ENCODE results near the gene TRPC5OS.

Gene TRPC5OS

GRCh38 chrX:111875881-111876280, at the start of gene TRPC5OS:
Gene TRPC5OS, plus strand, starts transcription at chrX:111876181. Its CDS starts 25,669 bp downstream, at chrX:111901850.
- Histone ChIP-seq H3K9ac (ENCODE audit: low read depth, low read length) (no peak within 1 kb of the TSS), H3K36me3 (ENCODE audit: insufficient read depth, low read length) (no peaks in the 10 kb centered on the region), H3K9me3 (ENCODE audit: insufficient read depth, low read length, severe bottlenecking) (no peaks in the 10 kb centered on the region), H3K27me3 (ENCODE audit: insufficient read depth, low read length, poor library complexity) (no peaks in the 10 kb centered on the region), H3K4me2 (ENCODE audit: insufficient read depth, low read length) (no peak within 1 kb of the TSS), H3K79me2 (ENCODE audit: insufficient read depth, low read length) (no peaks in the 10 kb centered on the region), H3K27ac (ENCODE audit: low read length) (no peak within 1 kb of the TSS), H3K4me1 (ENCODE audit: insufficient read depth, low read length) (no peaks in the 10 kb centered on the region), H2AFZ (ENCODE audit: low read depth, low read length) (no peak within 1 kb of the TSS), H4K20me1 (ENCODE audit: insufficient read depth, low read length) (no peaks in the 10 kb centered on the region), H3K4me3 (ENCODE audit: low read depth in 1 of 2, low read length in 2 of 2) (no peak within 1 kb of the TSS)
- DNase-seq, result no peak
- ATAC-seq (ENCODE audit: insufficient read depth, low read depth), result no peak
- TF ChIP-seq EZH2 (IDR thresholded peaks at IDR 0.05; ENCODE audit: borderline replicate concordance, low read depth, low read length, severe bottlenecking) (no peak), CTCF (IDR thresholded peaks at IDR 0.05; ENCODE audit: borderline replicate concordance, extremely low read depth, low read length, poor library complexity, severe bottlenecking) (no peak)

GRCh38 chrX:111829345-111829744, 46.6 kb upstream of the TRPC5OS start:
- H2AFZ ChIP-seq (ENCODE audit: low read depth, low read length), result no peak overlapping the region
- H3K27me3 ChIP-seq (ENCODE audit: insufficient read depth, low read length, poor library complexity), result no peaks in the 10 kb centered on the region
- no peak overlapping the region for H3K27ac ChIP-seq (ENCODE audit: low read length)
- H3K4me1 ChIP-seq (ENCODE audit: insufficient read depth, low read length), result no peaks in the 10 kb centered on the region
- H3K4me2 ChIP-seq (ENCODE audit: insufficient read depth, low read length), result no peak overlapping the region
- H3K36me3 ChIP-seq (ENCODE audit: insufficient read depth, low read length), result no peaks in the 10 kb centered on the region
- H3K4me3 ChIP-seq (ENCODE audit: low read depth in 1 of 2, low read length in 2 of 2), result no peak overlapping the region
- H3K9ac ChIP-seq (ENCODE audit: low read depth, low read length), result no peak overlapping the region
- H4K20me1 ChIP-seq (ENCODE audit: insufficient read depth, low read length), result no peaks in the 10 kb centered on the region
- DNase-seq (no peak), ATAC-seq (ENCODE audit: insufficient read depth, low read depth) (no peak)
- no peaks in the 10 kb centered on the region for H3K9me3 ChIP-seq (ENCODE audit: insufficient read depth, low read length, severe bottlenecking)
- no peaks in the 10 kb centered on the region for H3K79me2 ChIP-seq (ENCODE audit: insufficient read depth, low read length)
- TF ChIP-seq EZH2 (IDR thresholded peaks at IDR 0.05; ENCODE audit: borderline replicate concordance, low read depth, low read length, severe bottlenecking), result no peak
- no peak for TF ChIP-seq CTCF (IDR thresholded peaks at IDR 0.05; ENCODE audit: borderline replicate concordance, extremely low read depth, low read length, poor library complexity, severe bottlenecking)

DNA sequence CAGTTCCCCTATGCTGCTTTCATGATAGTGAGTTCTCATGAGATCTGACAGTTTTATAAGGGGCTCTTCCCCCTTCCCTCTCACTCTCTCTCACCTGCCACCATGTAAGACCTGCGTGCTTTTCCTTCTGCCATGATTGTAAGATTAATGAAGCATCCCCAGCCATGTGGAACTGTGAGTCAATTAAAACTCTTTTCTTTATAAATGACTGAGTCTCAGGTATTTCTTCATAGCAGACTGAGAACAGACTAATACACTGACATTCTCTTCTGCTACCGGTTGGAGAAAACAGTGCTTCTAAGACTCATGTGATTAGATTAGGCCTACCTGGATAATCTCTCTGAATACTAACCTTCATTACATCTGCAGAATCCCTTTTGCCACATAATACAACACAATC, 45.4 kb upstream of the TRPC5OS start:
- Histone ChIP-seq H3K79me2 (ENCODE audit: insufficient read depth, low read length) (no peaks in the 10 kb centered on the region), H3K9ac (ENCODE audit: low read depth, low read length) (no peak overlapping the region), H3K27ac (ENCODE audit: low read length) (no peak overlapping the region), H3K4me1 (ENCODE audit: insufficient read depth, low read length) (no peaks in the 10 kb centered on the region), H3K4me2 (ENCODE audit: insufficient read depth, low read length) (no peak overlapping the region), H3K4me3 (ENCODE audit: low read depth in 1 of 2, low read length in 2 of 2) (no peak overlapping the region), H2AFZ (ENCODE audit: low read depth, low read length) (no peak overlapping the region), H3K36me3 (ENCODE audit: insufficient read depth, low read length) (no peaks in the 10 kb centered on the region), H3K9me3 (ENCODE audit: insufficient read depth, low read length, severe bottlenecking) (no peaks in the 10 kb centered on the region), H4K20me1 (ENCODE audit: insufficient read depth, low read length) (no peaks in the 10 kb centered on the region), H3K27me3 (ENCODE audit: insufficient read depth, low read length, poor library complexity) (no peaks in the 10 kb centered on the region)
- no peak for ATAC-seq (ENCODE audit: insufficient read depth, low read depth)
- DNase-seq, result no peak
- TF ChIP-seq CTCF (IDR thresholded peaks at IDR 0.05; ENCODE audit: borderline replicate concordance, extremely low read depth, low read length, poor library complexity, severe bottlenecking) (no peak), EZH2 (IDR thresholded peaks at IDR 0.05; ENCODE audit: borderline replicate concordance, low read depth, low read length, severe bottlenecking) (no peak)

GRCh38 chrX:111831343-111831742, 44.6 kb upstream of the TRPC5OS start:
- no peak overlapping the region for H3K4me2 ChIP-seq (ENCODE audit: insufficient read depth, low read length)
- no peak for ATAC-seq (ENCODE audit: insufficient read depth, low read depth)
- H3K27me3 ChIP-seq (ENCODE audit: insufficient read depth, low read length, poor library complexity), result no peaks in the 10 kb centered on the region
- H3K79me2 ChIP-seq (ENCODE audit: insufficient read depth, low read length), result no peaks in the 10 kb centered on the region
- H4K20me1 ChIP-seq (ENCODE audit: insufficient read depth, low read length), result no peaks in the 10 kb centered on the region
- no peak overlapping the region for H2AFZ ChIP-seq (ENCODE audit: low read depth, low read length)
- no peaks in the 10 kb centered on the region for H3K4me1 ChIP-seq (ENCODE audit: insufficient read depth, low read length)
- no peaks in the 10 kb centered on the region for H3K36me3 ChIP-seq (ENCODE audit: insufficient read depth, low read length)
- no peaks in the 10 kb centered on the region for H3K9me3 ChIP-seq (ENCODE audit: insufficient read depth, low read length, severe bottlenecking)
- no peak overlapping the region for H3K4me3 ChIP-seq (ENCODE audit: low read depth in 1 of 2, low read length in 2 of 2)
- TF ChIP-seq EZH2 (IDR thresholded peaks at IDR 0.05; ENCODE audit: borderline replicate concordance, low read depth, low read length, severe bottlenecking), result no peak
- H3K9ac ChIP-seq (ENCODE audit: low read depth, low read length), result no peak overlapping the region
- H3K27ac ChIP-seq (ENCODE audit: low read length), result no peak overlapping the region
- no peak for DNase-seq

Data from DND-41 (cell line).